ENCODE results near the gene KIF5C. TPM values are rescaled to one million over a fixed set of nuclear protein-coding genes. Genes with fewer than 3 reads are reported as not detected.

KIF5C gene
- total and polyA plus RNA-seq, 2 experiments from 2014 or later, result 45.0 to 49.1 TPM

DNA sequence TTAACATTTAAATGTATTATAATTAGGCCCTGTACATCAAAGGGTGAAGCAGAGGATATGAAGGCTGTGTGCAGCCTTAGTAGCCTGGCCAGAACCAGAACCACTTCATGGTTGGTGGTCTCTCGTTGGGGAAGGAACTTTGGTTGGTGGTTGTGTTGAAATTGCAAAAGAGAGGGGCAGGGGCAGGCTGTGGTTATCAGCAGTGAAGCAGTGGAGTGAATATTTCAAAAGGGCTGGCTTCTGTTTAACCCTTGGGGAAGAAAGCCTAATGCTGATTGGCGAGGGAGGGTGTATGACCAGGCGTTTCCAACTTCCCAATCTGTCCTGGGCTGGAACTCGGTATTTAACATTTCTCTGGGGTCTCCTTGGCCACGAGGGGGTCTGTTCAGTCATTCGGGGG is 112.3 kb downstream of the KIF5C start:
- H4K20me1 ChIP-seq (replicated peaks; ENCODE audit: insufficient read depth), result no peaks in the 10 kb centered on the region
- H3K4me2 ChIP-seq, result no peak overlapping the region
- H3K4me3 ChIP-seq, result no peak overlapping the region
- TF ChIP-seq, protein P1, sequence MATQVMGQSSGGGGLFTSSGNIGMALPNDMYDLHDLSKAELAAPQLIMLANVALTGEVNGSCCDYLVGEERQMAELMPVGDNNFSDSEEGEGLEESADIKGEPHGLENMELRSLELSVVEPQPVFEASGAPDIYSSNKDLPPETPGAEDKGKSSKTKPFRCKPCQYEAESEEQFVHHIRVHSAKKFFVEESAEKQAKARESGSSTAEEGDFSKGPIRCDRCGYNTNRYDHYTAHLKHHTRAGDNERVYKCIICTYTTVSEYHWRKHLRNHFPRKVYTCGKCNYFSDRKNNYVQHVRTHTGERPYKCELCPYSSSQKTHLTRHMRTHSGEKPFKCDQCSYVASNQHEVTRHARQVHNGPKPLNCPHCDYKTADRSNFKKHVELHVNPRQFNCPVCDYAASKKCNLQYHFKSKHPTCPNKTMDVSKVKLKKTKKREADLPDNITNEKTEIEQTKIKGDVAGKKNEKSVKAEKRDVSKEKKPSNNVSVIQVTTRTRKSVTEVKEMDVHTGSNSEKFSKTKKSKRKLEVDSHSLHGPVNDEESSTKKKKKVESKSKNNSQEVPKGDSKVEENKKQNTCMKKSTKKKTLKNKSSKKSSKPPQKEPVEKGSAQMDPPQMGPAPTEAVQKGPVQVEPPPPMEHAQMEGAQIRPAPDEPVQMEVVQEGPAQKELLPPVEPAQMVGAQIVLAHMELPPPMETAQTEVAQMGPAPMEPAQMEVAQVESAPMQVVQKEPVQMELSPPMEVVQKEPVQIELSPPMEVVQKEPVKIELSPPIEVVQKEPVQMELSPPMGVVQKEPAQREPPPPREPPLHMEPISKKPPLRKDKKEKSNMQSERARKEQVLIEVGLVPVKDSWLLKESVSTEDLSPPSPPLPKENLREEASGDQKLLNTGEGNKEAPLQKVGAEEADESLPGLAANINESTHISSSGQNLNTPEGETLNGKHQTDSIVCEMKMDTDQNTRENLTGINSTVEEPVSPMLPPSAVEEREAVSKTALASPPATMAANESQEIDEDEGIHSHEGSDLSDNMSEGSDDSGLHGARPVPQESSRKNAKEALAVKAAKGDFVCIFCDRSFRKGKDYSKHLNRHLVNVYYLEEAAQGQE (IDR thresholded peaks at IDR 0.05; ENCODE audit: unreplicated experiment), result no peak
- TF ChIP-seq, protein P2, sequence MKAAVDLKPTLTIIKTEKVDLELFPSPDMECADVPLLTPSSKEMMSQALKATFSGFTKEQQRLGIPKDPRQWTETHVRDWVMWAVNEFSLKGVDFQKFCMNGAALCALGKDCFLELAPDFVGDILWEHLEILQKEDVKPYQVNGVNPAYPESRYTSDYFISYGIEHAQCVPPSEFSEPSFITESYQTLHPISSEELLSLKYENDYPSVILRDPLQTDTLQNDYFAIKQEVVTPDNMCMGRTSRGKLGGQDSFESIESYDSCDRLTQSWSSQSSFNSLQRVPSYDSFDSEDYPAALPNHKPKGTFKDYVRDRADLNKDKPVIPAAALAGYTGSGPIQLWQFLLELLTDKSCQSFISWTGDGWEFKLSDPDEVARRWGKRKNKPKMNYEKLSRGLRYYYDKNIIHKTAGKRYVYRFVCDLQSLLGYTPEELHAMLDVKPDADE (IDR thresholded peaks at IDR 0.05), result no peak
- TF ChIP-seq JUNB (IDR thresholded peaks at IDR 0.05; ENCODE audit: unreplicated experiment) (no peak), ZNF114 (CRISPR knock-in tag; IDR thresholded peaks at IDR 0.05) (no peak), EZH2phosphoT487 (IDR thresholded peaks at IDR 0.05; ENCODE audit: unreplicated experiment) (no peak), ZNF331 (CRISPR knock-in tag; IDR thresholded peaks at IDR 0.05; ENCODE audit: low read depth) (no peak), NANOG (IDR thresholded peaks at IDR 0.05; ENCODE audit: borderline replicate concordance) (no peak), POLR2AphosphoS5 (IDR thresholded peaks at IDR 0.05; ENCODE audit: low read depth) (no peak), CREB1 (CRISPR knock-in tag; IDR thresholded peaks at IDR 0.05; ENCODE audit: low read depth) (no peak), STAT1 (IDR thresholded peaks at IDR 0.05; ENCODE audit: unreplicated experiment) (no peak), EZH2 (IDR thresholded peaks at IDR 0.05; ENCODE audit: low read depth, unreplicated experiment) (no peak)
- TF ChIP-seq, protein P3, sequence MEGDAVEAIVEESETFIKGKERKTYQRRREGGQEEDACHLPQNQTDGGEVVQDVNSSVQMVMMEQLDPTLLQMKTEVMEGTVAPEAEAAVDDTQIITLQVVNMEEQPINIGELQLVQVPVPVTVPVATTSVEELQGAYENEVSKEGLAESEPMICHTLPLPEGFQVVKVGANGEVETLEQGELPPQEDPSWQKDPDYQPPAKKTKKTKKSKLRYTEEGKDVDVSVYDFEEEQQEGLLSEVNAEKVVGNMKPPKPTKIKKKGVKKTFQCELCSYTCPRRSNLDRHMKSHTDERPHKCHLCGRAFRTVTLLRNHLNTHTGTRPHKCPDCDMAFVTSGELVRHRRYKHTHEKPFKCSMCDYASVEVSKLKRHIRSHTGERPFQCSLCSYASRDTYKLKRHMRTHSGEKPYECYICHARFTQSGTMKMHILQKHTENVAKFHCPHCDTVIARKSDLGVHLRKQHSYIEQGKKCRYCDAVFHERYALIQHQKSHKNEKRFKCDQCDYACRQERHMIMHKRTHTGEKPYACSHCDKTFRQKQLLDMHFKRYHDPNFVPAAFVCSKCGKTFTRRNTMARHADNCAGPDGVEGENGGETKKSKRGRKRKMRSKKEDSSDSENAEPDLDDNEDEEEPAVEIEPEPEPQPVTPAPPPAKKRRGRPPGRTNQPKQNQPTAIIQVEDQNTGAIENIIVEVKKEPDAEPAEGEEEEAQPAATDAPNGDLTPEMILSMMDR (conservative IDR thresholded peaks at IDR 0.05; ENCODE audit: low read depth in 2 of 2), result no peak
- TF ChIP-seq, protein P4, sequence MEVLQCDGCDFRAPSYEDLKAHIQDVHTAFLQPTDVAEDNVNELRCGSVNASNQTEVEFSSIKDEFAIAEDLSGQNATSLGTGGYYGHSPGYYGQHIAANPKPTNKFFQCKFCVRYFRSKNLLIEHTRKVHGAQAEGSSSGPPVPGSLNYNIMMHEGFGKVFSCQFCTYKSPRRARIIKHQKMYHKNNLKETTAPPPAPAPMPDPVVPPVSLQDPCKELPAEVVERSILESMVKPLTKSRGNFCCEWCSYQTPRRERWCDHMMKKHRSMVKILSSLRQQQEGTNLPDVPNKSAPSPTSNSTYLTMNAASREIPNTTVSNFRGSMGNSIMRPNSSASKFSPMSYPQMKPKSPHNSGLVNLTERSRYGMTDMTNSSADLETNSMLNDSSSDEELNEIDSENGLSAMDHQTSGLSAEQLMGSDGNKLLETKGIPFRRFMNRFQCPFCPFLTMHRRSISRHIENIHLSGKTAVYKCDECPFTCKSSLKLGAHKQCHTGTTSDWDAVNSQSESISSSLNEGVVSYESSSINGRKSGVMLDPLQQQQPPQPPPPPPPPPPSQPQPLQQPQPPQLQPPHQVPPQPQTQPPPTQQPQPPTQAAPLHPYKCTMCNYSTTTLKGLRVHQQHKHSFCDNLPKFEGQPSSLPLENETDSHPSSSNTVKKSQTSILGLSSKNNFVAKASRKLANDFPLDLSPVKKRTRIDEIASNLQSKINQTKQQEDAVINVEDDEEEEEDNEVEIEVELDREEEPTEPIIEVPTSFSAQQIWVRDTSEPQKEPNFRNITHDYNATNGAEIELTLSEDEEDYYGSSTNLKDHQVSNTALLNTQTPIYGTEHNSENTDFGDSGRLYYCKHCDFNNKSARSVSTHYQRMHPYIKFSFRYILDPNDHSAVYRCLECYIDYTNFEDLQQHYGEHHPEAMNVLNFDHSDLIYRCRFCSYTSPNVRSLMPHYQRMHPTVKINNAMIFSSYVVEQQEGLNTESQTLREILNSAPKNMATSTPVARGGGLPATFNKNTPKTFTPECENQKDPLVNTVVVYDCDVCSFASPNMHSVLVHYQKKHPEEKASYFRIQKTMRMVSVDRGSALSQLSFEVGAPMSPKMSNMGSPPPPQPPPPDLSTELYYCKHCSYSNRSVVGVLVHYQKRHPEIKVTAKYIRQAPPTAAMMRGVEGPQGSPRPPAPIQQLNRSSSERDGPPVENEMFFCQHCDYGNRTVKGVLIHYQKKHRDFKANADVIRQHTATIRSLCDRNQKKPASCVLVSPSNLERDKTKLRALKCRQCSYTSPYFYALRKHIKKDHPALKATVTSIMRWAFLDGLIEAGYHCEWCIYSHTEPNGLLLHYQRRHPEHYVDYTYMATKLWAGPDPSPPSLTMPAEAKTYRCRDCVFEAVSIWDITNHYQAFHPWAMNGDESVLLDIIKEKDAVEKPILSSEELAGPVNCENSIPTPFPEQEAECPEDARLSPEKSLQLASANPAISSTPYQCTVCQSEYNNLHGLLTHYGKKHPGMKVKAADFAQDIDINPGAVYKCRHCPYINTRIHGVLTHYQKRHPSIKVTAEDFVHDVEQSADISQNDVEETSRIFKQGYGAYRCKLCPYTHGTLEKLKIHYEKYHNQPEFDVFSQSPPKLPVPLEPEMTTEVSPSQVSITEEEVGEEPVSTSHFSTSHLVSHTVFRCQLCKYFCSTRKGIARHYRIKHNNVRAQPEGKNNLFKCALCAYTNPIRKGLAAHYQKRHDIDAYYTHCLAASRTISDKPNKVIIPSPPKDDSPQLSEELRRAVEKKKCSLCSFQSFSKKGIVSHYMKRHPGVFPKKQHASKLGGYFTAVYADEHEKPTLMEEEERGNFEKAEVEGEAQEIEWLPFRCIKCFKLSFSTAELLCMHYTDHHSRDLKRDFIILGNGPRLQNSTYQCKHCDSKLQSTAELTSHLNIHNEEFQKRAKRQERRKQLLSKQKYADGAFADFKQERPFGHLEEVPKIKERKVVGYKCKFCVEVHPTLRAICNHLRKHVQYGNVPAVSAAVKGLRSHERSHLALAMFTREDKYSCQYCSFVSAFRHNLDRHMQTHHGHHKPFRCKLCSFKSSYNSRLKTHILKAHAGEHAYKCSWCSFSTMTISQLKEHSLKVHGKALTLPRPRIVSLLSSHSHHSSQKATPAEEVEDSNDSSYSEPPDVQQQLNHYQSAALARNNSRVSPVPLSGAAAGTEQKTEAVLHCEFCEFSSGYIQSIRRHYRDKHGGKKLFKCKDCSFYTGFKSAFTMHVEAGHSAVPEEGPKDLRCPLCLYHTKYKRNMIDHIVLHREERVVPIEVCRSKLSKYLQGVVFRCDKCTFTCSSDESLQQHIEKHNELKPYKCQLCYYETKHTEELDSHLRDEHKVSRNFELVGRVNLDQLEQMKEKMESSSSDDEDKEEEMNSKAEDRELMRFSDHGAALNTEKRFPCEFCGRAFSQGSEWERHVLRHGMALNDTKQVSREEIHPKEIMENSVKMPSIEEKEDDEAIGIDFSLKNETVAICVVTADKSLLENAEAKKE (CRISPR knock-in tag; IDR thresholded peaks at IDR 0.05), result no peak
- no peak overlapping the region for H2AFZ ChIP-seq
- no peak for ATAC-seq
- Mint-ChIP-seq H3K4me3 (no peak overlapping the region), H3K27me3 (ENCODE audit: insufficient read depth, low read depth, poor library complexity) (peaks cover 2% of the 10 kb centered on the region), H3K27ac (peak overlapping the region; percentile 78; the same call in 1 of the 2 replicates), H3K36me3 (ENCODE audit: low read depth) (peaks cover 42% of the 10 kb centered on the region), H3K4me1 (no peaks in the 10 kb centered on the region), H3K9me3 (no peaks in the 10 kb centered on the region)
- peaks cover 11% of the 10 kb centered on the region; the same call in 1 of the 2 replicates for H3K36me3 ChIP-seq (ENCODE audit: insufficient read depth)
- H3K27ac ChIP-seq (ENCODE audit: low read depth), result no peak overlapping the region
- H3K79me2 ChIP-seq (replicated peaks; ENCODE audit: insufficient read depth), result no peaks in the 10 kb centered on the region
- peaks cover 3% of the 10 kb centered on the region; the same call in 1 of the 2 replicates for H3K9me2 ChIP-seq (ENCODE audit: insufficient read depth)
- no peaks in the 10 kb centered on the region for H3K4me1 ChIP-seq (ENCODE audit: insufficient read depth)
- no peaks in the 10 kb centered on the region for H3K27me3 ChIP-seq (ENCODE audit: insufficient read depth)
- H3F3A ChIP-seq (replicated peaks; ENCODE audit: low read depth), result no peaks in the 10 kb centered on the region
- no peak for DNase-seq (ENCODE audit: low spot score)

All from GM23338 (cell line).